HEK293 (cell line): ENCODE results near the gene IRF6.

ENCODE experiments used
- GLI4 ChIP-seq: fragments of 450-650 bp; formaldehyde crosslinking; IDR thresholded peaks from 2 replicates; pipeline ENCODE4 v1.5.1; 2016; ENCODE audit warnings: missing biosample characterization, missing genetic modification characterization
- PBX3 ChIP-seq: sonication (generic); formaldehyde crosslinking; IDR thresholded peaks from 2 replicates; pipeline ENCODE4 v1.8.1; 2022; ENCODE audit warnings: mild to moderate bottlenecking, moderate library complexity, missing genetic modification reagents
- TCF7L2 ChIP-seq: IDR thresholded peaks from 2 replicates; pipeline ENCODE4 v1.6.1; 2011; ENCODE audit warnings: low read depth, mild to moderate bottlenecking, inconsistent platforms, low read length, moderate library complexity, borderline replicate concordance
- ZBTB10 ChIP-seq: fragments of 450-650 bp; formaldehyde crosslinking; IDR thresholded peaks from 2 replicates; pipeline ENCODE4 v1.5.1; 2016; ENCODE audit warnings: missing biosample characterization, missing genetic modification characterization

- TF ChIP-seq TCF7L2 (no peak), ZBTB10 (tag by site-specific recombination) (no peak), PBX3 (CRISPR knock-in tag) (no peak), GLI4 (tag by site-specific recombination) (no peak)
These were observed 49.7 kb upstream of the IRF6 start for GRCh38 chr1:209855623-209856022.
